Renal cortex interstitium (tissue), 11 donors: ENCODE measurements around the gene ABCA2. TPM values are rescaled to one million over a fixed set of nuclear protein-coding genes. Genes with fewer than 3 reads are reported as not detected.

Experiments
- DNase-seq, 11 donors: peaks; one replicate each; pipeline ENCODE4 v3.0.0-alpha.2; 2013; ENCODE audit warnings: low read depth in 9 of 11, low spot score in 4 of 11; ENCODE audit errors: extremely low read depth in 1 of 11
- polyA plus RNA-seq, 3 donors: library from polyadenylated mRNA; unstranded; fragments of 120-200 nt; gene quantifications; one replicate each; pipeline ENCODE4 v1.2.1, GENCODE V29; 2013; ENCODE audit not compliant: insufficient read length in 3 of 3

ABCA2 gene
- polyA plus RNA-seq, 3 donors, result 43.4 to 66.6 (median 61.6) TPM

DNA sequence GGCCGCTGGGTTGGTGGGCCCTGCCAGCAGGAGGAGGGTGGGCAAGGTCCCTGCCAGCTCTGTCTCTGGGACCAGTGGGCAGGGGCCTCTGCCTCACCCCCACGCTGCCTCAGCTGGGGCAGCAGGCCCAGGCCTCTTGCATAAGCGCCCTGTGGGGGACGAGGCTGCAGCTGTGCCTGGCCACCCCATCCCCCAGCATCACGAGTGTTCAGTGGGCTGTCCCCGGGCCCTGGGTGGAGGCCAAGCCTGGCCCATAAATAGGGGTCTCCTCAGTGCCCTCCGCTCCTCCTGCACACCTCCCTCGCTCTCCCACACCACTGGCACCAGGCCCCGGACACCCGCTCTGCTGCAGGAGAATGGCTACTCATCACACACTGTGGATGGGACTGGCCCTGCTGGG, 50.8 kb downstream of the ABCA2 start, which contains the start of gene PTGDS:
Gene PTGDS, plus strand, starts transcription at position 282 of the 400 bp plus-strand sequence. Its CDS starts 75 bp downstream, at position 357.
- DNase-seq, result no peak

DNA sequence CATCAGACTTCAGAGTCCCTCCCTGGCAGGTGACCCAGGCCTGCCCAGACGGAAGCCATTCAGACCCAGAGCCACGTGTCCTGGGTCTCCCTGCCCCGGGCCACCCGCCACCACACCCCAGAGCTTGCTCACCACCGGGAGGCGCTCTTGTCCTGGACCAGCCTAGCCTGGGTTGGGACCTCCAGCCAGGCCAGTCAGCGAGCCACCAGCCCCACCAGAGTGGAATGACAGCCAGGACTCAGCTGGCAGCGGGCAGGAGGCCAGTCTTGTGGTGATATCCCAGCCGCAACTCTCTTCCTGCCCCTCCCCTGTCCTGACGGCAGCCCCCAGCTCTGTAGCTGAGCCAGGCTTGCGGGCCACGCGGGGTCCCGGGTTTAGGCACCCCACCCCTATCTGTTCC, 52.4 kb downstream of the ABCA2 start:
- DNase-seq, result no peak

DNA sequence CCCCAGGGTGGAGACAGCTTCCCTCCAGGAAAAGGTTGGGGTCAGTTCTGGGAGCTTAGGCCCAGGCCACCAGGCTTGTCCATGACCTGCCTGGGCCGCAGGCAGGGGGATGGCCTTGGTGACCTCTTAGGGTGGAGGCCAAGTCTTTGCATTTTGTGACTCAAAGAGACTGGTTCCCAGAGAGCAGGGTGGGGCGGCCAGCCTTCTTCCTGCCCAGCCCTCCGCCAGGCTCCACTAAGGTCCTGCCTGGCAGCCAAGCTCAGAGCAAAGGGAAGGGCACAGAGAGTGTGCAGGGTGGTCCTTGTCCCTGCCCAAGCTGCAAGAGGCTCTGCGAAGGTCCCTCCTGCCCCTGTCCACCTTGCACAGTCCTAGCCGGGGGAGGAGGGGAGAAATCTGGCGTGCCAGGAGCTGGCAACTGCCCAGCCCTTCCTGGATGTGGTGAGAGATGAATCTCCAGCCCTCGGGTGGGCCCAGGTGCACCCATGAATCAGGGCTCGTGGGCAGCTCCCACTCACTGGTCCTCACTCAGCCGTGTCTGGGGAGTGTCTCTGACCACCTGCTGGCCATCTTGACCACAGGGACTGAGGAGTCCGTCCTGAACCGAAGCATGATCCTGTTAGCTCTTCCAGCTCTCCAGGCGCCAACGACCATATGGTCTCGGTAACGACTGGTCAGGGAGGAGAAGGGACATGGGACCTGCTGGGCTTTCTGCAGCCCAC, 53.1 kb downstream of the ABCA2 start:
- no peak for DNase-seq

DNA sequence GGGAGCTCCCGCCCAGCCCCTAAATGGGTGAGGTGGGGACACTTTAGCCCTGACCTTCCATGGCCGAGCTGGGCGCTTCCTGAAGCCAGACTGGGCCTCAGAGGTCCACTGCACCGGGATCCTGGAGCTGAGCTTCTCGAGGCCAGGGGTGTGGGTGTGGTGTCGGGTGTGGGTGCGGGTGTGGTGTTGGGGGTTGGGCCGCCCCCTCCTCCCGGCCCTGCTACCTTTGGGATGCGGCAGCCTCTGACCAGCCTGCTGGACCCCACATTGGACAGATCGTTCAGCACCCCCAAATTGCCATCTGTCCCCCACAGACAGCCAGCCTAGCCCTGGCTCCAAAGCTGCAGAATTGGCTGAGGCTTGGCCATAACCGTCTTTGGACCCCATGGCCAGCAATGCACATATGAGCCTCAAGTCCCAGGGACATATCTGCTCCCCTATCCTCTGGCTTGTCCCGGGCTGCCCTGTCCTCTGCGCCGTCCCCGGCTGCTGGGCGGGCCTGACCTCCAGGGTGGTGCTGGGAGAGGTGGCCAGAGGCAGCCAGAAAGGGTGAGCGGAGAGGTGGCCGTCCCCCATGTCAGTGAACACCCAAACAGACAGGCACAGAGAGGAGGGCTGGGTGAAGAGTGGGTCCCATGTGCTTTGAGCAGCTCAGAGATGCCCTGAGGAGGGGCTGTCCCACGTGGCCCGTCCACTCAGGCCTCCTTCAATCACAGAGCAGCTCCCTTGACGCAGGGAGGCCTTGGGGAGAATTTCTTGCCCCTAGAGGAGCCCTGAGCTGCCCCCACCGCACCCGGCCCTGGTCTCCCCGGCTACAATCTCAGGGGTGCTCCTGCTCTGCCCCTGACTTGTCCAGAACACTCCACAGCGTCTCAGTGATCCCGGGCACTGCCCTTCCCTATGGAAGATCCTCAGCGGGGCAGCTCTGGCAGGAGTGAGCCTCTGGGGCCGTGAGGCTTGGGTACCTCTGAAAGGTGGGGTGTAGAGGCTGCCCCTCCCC, 54.1 kb downstream of the ABCA2 start:
- no peak for DNase-seq

DNA sequence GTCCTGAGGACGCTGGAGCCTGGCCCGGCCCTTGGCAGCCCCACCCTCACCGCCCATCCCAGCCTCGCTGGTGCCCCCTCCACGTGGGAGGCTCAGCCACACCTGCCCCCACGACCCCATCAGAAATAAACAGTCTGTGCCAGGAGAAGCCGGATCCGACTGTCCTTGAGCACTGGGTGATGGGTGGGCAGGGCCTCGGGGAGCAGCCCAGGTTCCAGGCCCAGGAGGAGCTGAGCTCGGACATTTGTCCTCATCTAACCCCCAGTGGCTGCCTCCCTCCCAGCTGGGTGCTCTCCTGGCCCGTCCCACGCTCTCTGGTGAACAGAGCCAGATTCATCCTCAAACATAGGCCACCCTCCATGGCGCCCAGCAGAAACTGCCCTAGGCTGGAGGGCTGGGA, 55.3 kb downstream of the ABCA2 start:
- DNase-seq, result no peak

DNA sequence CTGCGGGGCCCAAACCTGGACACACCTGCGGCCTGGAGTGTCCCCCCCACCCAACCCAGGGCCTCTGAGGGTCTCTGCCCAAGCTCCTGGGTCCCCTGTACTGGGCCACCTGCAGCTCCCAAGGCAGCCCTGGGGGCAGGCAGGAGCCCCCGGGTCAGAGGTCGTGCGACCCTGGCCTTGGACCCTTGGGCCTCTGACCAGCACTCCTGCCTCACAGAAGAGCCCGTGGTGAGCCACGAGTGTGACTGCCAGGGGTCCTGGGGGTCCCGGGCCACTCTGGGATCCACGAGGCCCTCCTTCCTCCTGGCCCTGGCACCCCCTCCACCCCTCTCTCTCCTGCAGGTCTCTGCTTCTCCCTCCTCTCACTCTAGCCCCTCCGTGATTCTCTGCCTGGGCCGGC, 55.7 kb downstream of the ABCA2 start:
- DNase-seq, result no peak

DNA sequence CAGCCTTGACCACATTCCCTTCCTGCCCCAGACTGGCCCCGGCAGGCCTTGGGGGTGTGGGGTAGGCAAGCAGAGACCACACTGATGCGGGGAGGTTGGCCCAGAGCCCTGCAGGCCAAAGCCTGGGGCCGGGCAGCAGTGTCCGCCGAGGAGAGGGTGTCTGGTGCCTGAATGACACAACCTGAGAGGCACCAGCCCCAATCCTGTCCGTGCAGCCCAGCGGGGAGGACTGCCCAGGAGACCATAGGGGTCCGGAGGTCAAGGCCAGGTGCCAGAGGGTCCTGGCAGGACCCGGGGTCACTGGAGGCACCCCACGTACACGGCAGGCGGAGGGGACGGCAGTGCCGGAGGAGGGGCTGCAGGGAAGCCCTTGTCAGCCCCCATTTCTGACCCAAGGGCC, 56.3 kb downstream of the ABCA2 start:
- DNase-seq, result no peak

DNA sequence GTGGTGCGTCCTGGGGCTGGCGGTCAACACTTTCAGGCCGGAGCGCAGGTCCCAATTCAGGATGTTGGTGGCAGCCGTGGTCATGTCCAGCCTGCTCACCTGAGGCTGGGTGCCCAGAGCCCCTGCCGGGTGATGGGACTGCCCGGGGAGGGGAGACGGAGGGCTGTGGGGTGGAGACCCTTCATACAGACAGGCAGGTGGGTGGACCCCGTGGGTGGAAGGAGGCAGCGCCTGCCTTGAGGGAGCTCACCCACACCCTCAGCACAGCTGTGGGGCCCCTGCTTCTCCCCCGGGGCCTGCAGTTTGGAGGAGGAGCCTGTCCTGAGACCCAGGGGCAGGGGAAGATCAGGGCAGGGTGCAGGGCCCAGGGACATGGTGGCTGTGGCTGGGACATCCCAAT, 57.7 kb downstream of the ABCA2 start:
- no peak for DNase-seq

DNA sequence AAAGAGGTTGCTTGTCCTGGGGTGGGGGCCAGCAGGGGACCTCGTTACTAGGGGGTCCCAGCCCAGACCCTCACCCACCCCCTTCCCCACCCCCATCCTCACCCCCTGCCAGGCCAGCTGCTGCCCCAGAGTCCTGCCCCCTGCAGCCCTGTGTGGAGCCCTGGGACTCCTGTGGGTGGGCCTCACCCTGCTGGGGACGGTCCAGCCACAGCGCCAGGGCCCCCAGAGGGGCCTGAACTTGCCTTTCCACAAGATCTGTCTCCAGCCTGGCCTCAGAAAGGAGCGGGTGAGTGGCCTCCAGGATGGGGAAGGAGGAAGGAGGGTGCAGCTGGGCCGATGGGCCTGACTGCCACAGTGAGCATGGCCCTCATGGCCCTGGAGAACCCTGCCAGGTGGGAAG, 58.3 kb downstream of the ABCA2 start:
- DNase-seq, result no peak

DNA sequence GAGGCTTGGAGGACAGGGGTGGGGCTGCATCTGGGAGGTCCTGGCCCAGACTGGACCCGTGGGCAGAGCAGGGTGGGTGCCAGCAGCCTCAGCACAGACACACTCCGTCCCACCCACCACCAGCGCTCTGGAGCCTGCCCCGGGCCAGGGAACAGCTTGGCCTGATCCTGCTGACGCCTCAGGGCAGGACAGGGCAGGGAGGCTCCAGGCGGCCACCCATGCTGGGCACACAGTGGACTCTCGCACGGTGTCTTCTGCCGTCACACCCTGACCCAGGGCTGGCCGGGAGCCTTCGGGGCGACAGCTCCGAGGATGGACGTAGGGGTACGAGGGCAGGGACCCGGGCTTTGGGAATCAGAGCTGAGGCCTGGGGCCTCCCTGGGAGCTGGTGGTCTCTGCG, 58.9 kb downstream of the ABCA2 start:
- no peak for DNase-seq

DNA sequence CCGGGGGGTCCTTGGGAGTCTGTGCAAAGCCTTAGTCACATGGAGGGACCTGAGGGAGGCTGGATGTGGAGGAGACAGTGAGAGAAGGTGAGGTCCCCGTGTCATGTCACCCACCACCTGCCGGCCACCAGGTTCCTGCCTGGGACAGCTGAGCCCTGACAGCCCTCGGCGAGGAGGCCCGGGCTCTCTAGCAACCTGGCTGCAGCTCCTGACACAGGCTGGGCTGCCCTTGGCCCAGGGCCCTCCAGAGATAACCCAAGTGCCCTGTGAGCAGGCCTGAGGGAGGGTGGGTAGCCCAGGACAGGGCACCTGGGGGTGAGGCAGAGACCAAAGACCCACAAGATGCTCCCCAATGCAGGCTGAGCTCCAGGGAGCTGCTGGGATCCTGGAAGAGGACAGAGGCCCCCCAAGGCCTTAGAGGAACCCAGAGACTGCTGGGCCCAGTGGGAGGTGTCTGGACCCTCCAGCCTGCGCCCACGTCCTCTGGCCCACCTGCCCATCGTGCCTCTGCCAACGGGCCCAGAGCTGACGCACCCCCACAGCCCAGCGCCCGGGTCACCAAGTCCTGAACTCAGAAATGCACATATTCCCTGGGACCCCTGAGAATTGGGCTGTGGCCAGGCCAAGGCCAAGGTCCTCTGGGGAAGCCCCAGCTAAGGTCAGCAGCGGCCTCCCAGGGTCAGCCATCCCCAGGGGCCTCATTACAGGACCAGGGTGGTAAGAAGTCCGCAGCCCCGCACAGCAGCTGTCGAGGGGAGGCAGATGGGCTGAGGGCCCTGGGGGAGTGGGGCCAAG, 59.5 kb downstream of the ABCA2 start:
- no peak for DNase-seq

DNA sequence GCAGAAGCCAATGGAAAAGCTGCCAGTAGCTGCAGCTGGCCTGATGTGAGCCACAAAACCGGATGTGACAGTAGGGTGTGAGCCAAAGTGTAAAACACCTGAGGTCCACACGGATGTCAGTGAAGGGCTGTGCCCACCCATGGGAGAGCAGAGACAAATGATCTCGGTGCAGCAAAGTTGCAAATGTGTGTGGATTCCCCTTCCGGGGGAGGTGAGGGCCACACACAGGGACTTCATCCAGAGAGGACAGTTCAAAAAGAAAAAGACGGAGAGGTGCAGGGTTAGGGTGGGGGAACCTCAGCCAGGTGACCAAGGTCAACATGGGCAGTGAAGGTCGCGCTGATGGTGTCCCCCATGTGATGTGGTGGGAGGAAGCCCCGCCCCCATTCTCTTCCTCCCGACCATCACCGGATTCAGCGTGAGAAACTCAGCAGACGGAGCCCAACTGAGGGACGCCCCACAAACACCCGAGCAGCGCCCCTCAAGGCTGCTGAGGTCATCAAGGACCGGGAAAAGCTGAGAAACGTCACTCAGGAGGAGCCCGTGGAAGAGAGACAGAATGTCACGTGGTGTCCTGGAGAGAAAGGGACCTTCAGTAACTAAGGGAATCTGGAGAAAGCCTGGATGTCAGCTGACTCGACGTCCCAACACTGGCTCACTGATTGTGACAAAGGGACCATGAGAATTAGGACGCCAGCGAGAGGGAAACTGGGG, 62.1 kb downstream of the ABCA2 start:
- DNase-seq, result no peak

DNA sequence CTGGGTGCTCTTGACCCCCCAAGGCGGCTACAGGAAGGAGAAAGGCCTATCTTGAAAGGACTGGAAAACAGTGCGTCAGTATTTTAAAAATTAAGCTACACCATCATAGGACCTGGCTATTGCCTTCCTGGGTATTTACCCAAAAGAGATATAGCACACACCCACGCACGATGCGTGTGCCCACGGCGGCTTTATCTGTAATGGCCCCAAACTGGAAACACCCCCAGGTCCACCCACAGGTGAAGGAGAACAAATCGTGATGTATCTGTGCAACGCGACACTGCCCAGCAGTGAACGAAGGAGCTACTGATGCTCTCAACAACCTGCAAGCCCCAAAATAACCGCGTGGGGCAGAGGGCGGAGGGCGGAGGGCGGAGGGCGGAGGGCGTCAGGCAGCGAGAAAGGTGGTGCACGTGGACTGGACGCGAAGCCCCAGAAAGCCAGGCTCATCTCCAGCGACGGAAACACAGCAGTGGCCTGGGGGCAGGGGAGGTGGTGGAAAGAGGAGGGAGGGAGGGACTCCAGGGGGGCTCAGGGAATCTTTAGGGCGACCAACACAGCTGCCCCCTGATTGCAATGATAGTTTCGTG, 63.1 kb downstream of the ABCA2 start:
- DNase-seq, result no peak

DNA sequence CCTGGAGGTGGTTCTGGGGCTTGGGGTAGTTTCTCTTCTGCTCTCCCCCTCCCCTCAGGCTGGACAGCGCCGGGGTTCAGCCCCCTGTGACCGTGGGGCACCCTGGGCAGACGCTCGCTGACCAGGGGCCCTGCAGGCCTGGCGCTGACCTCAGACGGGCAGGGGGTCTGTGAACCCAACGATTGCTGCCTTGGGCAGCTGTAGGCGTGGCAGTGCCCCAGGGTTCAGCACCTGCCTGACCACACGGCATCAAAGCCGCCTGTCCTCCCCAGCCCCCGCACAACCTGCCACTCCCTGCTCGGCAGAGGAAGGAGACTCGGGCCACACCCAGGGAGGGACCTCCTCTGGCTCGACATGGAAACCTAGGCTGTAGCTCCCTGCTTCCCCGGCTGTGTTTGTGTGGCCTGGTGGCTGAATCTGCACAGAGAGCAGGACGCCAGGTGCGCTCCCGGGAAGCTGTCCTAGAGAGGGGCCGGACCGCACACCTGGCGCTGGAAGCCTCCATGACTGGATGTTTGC, 63.8 kb downstream of the ABCA2 start:
- no peak for DNase-seq

DNA sequence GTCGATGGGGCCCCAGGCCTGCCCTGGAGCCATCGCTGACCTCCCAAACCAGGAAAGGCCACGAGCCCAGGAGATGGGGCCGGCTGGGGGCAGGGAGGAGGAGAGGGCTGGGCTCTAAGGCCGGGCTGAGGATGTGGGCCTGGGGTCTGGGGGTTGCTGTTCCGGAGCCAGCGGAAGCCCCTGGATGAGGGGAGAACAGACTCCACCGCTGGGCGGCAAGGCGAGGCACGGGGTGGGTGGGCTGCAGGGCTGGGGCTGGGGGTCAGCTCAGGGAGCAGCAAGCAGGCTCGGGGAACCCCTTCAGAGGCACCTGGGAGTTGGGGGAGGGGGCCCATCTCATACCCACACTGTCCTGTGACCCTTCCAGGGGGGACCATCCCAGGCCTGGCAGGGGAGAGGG, 64.3 kb downstream of the ABCA2 start:
- no peak for DNase-seq

DNA sequence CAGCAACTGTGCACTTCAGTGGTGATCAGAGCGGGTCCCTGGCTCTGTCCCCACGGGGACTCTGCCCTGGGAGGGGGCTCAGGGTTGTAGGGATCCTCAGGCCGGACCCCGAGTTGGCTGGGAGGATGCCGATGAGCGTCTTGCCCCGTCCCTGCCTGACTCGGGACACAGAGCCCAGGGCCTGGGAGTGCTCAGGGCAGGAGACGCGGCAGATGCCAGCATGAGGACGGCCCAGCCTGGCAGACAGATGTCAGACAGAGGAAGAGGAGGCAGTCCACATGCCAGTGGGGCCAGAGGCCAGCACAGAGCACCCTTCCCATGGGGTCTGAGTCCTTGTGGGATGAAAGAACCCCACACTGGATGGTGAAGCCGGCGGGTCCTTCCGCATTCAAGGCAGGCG, 64.7 kb downstream of the ABCA2 start:
- DNase-seq, result no peak

DNA sequence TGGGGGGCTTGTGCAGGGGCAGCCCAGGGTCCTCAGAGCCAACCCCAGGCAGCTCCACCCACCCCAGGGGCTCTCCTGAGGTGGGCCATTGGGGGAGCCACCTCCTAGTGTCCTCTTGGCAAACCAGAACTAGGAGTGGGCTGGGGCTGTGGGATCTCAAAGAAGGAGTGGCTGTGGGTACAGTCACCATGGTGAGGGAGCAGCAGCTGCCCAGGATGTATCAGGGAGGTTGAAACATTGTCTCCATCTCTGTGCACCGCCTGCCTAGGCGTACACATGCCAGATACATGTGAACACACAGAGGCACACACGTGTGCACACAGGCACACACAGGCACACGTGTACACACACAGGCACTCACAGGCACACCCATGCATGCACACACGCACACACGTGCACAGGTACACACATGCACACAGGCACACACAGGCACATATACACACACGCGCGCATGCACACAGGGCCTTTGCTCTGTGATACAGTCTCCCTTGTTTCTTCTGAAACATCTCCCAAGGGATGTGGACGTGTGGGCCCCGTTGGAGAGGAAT, 65.3 kb downstream of the ABCA2 start:
- DNase-seq, result no peak

DNA sequence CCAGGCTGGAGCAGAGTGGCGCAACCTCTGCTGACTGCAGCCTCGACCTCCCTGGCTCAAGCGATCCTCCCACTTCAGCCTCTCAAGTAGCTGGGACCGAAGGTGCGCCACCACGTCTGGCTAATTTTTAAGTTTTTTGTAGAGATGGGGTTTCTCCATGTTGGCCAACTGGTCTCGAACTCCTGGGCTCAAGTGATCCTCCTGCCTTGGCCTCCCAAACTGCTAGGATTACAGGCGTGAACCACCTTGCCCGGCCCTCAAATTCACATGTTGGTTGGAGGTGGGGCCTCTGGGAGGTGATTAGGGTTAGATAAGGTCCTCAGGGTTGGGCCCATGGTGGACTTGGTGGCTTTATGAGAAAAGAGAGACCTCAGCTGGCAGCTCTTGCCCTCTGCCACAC, 65.9 kb downstream of the ABCA2 start:
- DNase-seq, result no peak
